Fibroblast of lung (primary cell): ENCODE measurements around the gene EIF4B. TPM values are rescaled to one million over a fixed set of nuclear protein-coding genes. Genes with fewer than 3 reads are reported as not detected.

ENCODE experiments used
- DNase-seq, 2 donors: peaks; one replicate each; pipeline versions ENCODE4 v3.0.0 to v3.0.0-alpha.2; 2010; ENCODE audit warnings: low read depth in 2 of 2
- H2AFZ ChIP-seq: 2 replicates; pipeline ENCODE4 v1.5.1; 2012; ENCODE audit warnings: low read length, control low read depth, inconsistent platforms
- H3K27ac ChIP-seq: 2 replicates; pipeline ENCODE4 v1.5.1; 2011; ENCODE audit warnings: low read length, control low read depth; ENCODE audit not compliant: insufficient read depth
- H3K27me3 ChIP-seq: 2 replicates; pipeline ENCODE4 v1.5.1; 2011; ENCODE audit warnings: mild to moderate bottlenecking, low read length; ENCODE audit not compliant: control insufficient read depth, insufficient read depth
- H3K36me3 ChIP-seq: 2 replicates; pipeline ENCODE4 v1.5.1; 2011; ENCODE audit warnings: low read length; ENCODE audit not compliant: control insufficient read depth, insufficient read depth
- H3K4me1 ChIP-seq: 2 replicates; pipeline ENCODE4 v1.5.1; 2011; ENCODE audit warnings: low read length; ENCODE audit not compliant: control insufficient read depth, insufficient read depth; ENCODE audit errors: extremely low read depth
- H3K4me2 ChIP-seq: 2 replicates; pipeline ENCODE4 v1.5.1; 2011; ENCODE audit warnings: low read length, control low read depth; ENCODE audit not compliant: insufficient read depth; ENCODE audit errors: extremely low read depth
- H3K4me3 ChIP-seq, 4 experiments: fragments of 200-600 bp in 1 of 4; sonication (generic) in 1 of 4; replicated peaks in 1 of 4; 2 replicates each; pipeline ENCODE4 v1.5.1; 2011 to 2016; ENCODE audit warnings: low read length in 4 of 4, low read depth in 3 of 4, mild to moderate bottlenecking in 3 of 4, control low read depth in 2 of 4, inconsistent platforms in 1 of 4, mixed read lengths in 1 of 4; ENCODE audit not compliant: insufficient read depth in 1 of 4; ENCODE audit errors: control extremely low read depth in 1 of 4
- H3K79me2 ChIP-seq: 2 replicates; pipeline ENCODE4 v1.5.1; 2012; ENCODE audit warnings: mild to moderate bottlenecking, low read length, inconsistent platforms; ENCODE audit not compliant: control insufficient read depth, insufficient read depth
- H3K9ac ChIP-seq: 2 replicates; pipeline ENCODE4 v1.5.1; 2011; ENCODE audit warnings: mild to moderate bottlenecking, low read length, control low read depth; ENCODE audit not compliant: insufficient read depth
- H3K9me3 ChIP-seq: 2 replicates; pipeline ENCODE4 v1.5.1; 2012; ENCODE audit warnings: low read depth, low read length; ENCODE audit not compliant: control insufficient read depth, insufficient read depth
- H4K20me1 ChIP-seq: 2 replicates; pipeline ENCODE4 v1.5.1; 2011; ENCODE audit warnings: low read length; ENCODE audit not compliant: control insufficient read depth, insufficient read depth; ENCODE audit errors: extremely low read depth
- EZH2 ChIP-seq: IDR thresholded peaks from 2 replicates; pipeline ENCODE4 v1.5.1; 2012; ENCODE audit warnings: low read length, control low read depth, mild to moderate bottlenecking; ENCODE audit errors: missing control alignments
- polyA plus RNA-seq, 2 donors: library from polyadenylated mRNA; depleted of rRNA in 1 of 2; stranded (reverse) in 1 of 2; unstranded in 1 of 2; fragments of >200 nt; gene quantifications; 2 replicates each; pipeline ENCODE4 v1.2.1, GENCODE V29; 2011 to 2012; ENCODE audit warnings: missing spikeins in 1 of 2
- total RNA-seq: library from RNA; depleted of rRNA; stranded (reverse); fragments of >200 nt; gene quantifications from 2 replicates; pipeline ENCODE4 v1.2.1, GENCODE V29; 2014
- TF ChIP-seq, protein P1 (sequence below), 2 donors: IDR thresholded peaks in 1 of 2; conservative IDR thresholded peaks in 1 of 2; 1 replicate in 1 of 2; 2 replicates in 1 of 2; pipeline ENCODE4 v1.5.1; 2011 to 2012; ENCODE audit warnings: low read length in 2 of 2, control low read depth in 1 of 2, inconsistent platforms in 1 of 2, low read depth in 1 of 2, mild to moderate bottlenecking in 1 of 2

EIF4B gene
- total and polyA plus RNA-seq, 2 donors (not counting 1 experiment from before 2014, with no cell fraction given): 466 to 1,180 TPM

DNA sequence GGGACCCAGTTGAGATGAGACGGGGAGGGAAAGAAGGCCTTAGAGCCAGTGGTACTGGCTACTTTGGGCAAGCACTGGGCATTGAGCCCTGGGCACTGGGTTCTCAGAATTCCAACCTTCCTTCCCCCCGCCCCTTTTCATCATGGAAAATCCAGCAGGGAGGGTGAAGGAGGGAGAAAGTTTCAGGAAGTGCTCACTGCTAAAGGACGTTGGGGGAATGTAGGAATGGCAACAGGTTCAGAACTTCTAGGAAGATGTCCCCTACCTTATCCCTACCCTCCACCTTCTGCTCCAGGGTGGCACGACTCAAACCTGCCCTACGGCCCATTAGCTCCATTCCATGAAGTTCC, 39.4 kb downstream of the EIF4B start:
- Histone ChIP-seq H3K9ac (no peak overlapping the region), H3K79me2 (peaks cover 17% of the 10 kb centered on the region), H2AFZ (no peak overlapping the region), H3K36me3 (peaks cover 6% of the 10 kb centered on the region), H3K4me2 (peak overlapping the region; percentile 49), H3K27ac (peak overlapping the region; percentile 97), H3K4me1 (peaks cover 19% of the 10 kb centered on the region), H3K4me3 (peak overlapping the region; percentile 3 to 83 (median 61)), H3K9me3 (no peaks in the 10 kb centered on the region), H3K27me3 (no peaks in the 10 kb centered on the region), H4K20me1 (no peaks in the 10 kb centered on the region)
- TF ChIP-seq, protein P1, sequence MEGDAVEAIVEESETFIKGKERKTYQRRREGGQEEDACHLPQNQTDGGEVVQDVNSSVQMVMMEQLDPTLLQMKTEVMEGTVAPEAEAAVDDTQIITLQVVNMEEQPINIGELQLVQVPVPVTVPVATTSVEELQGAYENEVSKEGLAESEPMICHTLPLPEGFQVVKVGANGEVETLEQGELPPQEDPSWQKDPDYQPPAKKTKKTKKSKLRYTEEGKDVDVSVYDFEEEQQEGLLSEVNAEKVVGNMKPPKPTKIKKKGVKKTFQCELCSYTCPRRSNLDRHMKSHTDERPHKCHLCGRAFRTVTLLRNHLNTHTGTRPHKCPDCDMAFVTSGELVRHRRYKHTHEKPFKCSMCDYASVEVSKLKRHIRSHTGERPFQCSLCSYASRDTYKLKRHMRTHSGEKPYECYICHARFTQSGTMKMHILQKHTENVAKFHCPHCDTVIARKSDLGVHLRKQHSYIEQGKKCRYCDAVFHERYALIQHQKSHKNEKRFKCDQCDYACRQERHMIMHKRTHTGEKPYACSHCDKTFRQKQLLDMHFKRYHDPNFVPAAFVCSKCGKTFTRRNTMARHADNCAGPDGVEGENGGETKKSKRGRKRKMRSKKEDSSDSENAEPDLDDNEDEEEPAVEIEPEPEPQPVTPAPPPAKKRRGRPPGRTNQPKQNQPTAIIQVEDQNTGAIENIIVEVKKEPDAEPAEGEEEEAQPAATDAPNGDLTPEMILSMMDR (conservative IDR thresholded peaks at IDR 0.05 in 1 of 2, IDR thresholded peaks at IDR 0.05 in 1 of 2; ENCODE audit: low read depth in 1 of 2, low read length in 2 of 2): no peak
- no peak for TF ChIP-seq EZH2
- DNase-seq: no peak

DNA sequence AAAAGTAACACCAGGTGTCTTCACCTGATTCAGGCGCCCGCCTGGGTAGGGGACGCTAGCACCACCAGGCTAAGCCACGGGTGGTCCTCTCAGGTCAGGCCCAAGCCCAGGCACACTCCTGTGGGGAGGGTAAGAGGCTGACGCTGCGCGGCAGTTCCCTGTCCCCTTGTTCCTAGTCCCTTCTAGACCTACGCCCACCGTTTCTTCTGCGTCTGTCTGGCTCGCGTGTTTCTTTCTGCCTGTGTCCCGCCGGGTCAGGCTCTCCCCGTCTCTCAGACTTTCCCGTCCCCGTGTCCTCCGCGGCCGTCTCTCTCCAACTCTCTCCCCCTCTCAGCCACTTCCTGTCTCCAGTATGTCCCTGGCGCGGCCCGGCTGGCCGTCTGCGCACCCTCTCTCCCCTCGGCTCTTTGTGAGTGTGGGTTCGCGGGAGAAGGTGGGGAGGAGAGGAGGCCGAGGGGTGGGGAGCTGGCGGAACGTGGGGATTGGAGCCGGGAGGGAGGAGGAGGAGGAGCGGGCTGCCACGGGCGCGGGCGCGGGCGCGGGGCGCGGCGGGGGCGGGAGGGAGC, 40.5 kb downstream of the EIF4B start:
- Histone ChIP-seq H3K4me2 (peak overlapping the region; percentile 94), H4K20me1 (no peaks in the 10 kb centered on the region), H3K79me2 (peaks cover 20% of the 10 kb centered on the region), H3K4me1 (peaks cover 22% of the 10 kb centered on the region), H3K36me3 (peaks cover 6% of the 10 kb centered on the region), H3K9ac (peak overlapping the region; percentile 79), H3K27ac (peak overlapping the region; percentile 97), H3K27me3 (no peaks in the 10 kb centered on the region), H3K9me3 (no peaks in the 10 kb centered on the region), H2AFZ (peak overlapping the region; percentile 65), H3K4me3 (peak overlapping the region; percentile 76 to 87 (median 80))
- DNase-seq: peak; percentile 91 to 92
- TF ChIP-seq EZH2: no peak
- TF ChIP-seq, protein P1 (conservative IDR thresholded peaks at IDR 0.05 in 1 of 2, IDR thresholded peaks at IDR 0.05 in 1 of 2; ENCODE audit: low read depth in 1 of 2, low read length in 2 of 2): no peak

DNA sequence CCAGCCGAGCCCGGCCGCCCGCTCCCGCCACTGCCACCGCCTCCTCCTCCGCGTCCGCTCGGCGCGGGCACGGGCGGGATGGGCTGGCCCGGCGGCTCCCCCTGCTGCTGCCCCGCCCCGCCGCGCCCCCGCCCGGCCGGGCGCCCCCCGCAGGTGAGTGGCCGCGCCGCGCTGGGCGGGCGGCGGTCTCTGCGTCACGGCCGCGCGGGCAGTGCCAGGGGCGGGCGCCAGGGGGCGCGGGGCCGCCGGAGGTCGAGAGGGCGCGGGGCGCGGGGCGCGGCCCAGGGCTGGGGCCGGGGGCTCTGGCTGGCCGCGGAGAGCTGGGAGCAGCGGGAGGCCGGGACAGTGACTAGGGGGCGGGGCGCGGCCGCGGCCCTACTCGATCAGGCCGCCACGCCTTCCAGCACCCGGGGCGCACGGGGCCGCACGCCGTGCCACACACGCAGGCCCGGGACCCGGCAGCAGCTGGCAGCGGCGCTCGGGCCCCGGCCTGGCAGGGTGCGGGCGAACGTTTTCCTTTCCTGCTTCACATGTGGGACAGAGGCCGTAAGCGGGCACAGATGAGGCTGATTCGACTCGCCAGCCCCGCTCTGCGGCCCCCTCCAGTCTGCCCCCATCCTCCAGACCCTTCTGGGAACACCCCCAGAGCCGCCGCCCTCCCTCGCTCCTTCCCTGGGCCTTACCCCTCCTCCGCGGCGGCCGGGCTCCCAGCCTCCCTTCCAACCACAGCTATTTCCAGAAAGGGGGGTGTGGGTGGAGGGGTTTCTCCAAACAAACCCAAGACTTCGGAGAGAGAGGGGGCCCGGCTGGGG, 41.2 kb downstream of the EIF4B start:
- peak overlapping the region; percentile 95 for H3K27ac ChIP-seq
- H2AFZ ChIP-seq: no peak overlapping the region
- H3K4me1 ChIP-seq: peaks cover 29% of the 10 kb centered on the region
- H3K9me3 ChIP-seq: no peaks in the 10 kb centered on the region
- H3K4me3 ChIP-seq: peak overlapping the region; percentile 26 to 90 (median 62)
- peaks cover 11% of the 10 kb centered on the region for H3K36me3 ChIP-seq
- TF ChIP-seq, protein P1 (conservative IDR thresholded peaks at IDR 0.05 in 1 of 2, IDR thresholded peaks at IDR 0.05 in 1 of 2; ENCODE audit: low read depth in 1 of 2, low read length in 2 of 2): no peak
- no peak for TF ChIP-seq EZH2
- no peaks in the 10 kb centered on the region for H3K27me3 ChIP-seq
- H3K4me2 ChIP-seq: peak overlapping the region; percentile 97
- DNase-seq: peak; percentile 86 to 87
- peak overlapping the region; percentile 87 for H3K9ac ChIP-seq
- H3K79me2 ChIP-seq: peaks cover 25% of the 10 kb centered on the region
- no peaks in the 10 kb centered on the region for H4K20me1 ChIP-seq
